Mucosa of descending colon (tissue), 3 donors: Measurements from ENCODE around the gene KASH5. TPM values are rescaled to one million over a fixed set of nuclear protein-coding genes. Genes with fewer than 3 reads are reported as not detected.

Experiments
- ATAC-seq: fragments of 200-7000 bp; cut with Tn5 transposase; one replicate; pipeline ENCODE4 v1.9.1; 2020; ENCODE audit warnings: mild to moderate bottlenecking, moderate library complexity
- DNase-seq, 3 donors: peaks; one replicate each; pipeline ENCODE4 v3.0.0-alpha.2; 2020
- H3K36me3 ChIP-seq: fragments of 200-600 bp; one replicate; pipeline ENCODE4 v1.8.0; 2021; ENCODE audit warnings: low read depth, mild to moderate bottlenecking
- H3K4me1 ChIP-seq: fragments of 200-600 bp; one replicate; pipeline ENCODE4 v1.8.0; 2021; ENCODE audit warnings: low read depth, mild to moderate bottlenecking
- H3K4me3 ChIP-seq: fragments of 200-600 bp; one replicate; pipeline ENCODE4 v1.8.0; 2021; ENCODE audit warnings: mild to moderate bottlenecking
- H3K9me3 ChIP-seq: fragments of 200-600 bp; one replicate; pipeline ENCODE4 v1.8.0; 2021; ENCODE audit warnings: mild to moderate bottlenecking
- intact Hi-C, 2 donors: fragments of 100-400 bp; cut with DNase I in 1 of 2; cut with micrococcal nuclease in 1 of 2; formaldehyde crosslinking; loops; one replicate each; pipeline versions ENCODE4 v1.11.0 to v1.11.1; 2022; cut with DNase I, micrococcal nuclease
- total RNA-seq, 3 donors: library from RNA; stranded (reverse); fragmentation: NEBNext Ultra II Directional in 2 of 3; extraction: Animal tissue kit (Norgen Biotek cat#: 25700) in 2 of 3; gene quantifications; one replicate each; pipeline versions ENCODE4 v1.2.1 to v1.2.4, GENCODE V29; 2021 to 2023
- TF ChIP-seq, protein P1 (sequence below): fragments of 200-600 bp; IDR thresholded peaks from one replicate; pipeline ENCODE4 v1.8.0; 2022; ENCODE audit warnings: antibody characterized with exemption, mild to moderate bottlenecking
- donor health status: DM: no; HTN: no; CAD: no; lungs with moderate emphysema.
- donor health status: DM: no; HTN: no; CAD: no.
- donor health status: DM: no; HTN: yes; CAD: no.

Gene KASH5
- total RNA-seq, 3 donors from 2014 or later, result not detected

DNA sequence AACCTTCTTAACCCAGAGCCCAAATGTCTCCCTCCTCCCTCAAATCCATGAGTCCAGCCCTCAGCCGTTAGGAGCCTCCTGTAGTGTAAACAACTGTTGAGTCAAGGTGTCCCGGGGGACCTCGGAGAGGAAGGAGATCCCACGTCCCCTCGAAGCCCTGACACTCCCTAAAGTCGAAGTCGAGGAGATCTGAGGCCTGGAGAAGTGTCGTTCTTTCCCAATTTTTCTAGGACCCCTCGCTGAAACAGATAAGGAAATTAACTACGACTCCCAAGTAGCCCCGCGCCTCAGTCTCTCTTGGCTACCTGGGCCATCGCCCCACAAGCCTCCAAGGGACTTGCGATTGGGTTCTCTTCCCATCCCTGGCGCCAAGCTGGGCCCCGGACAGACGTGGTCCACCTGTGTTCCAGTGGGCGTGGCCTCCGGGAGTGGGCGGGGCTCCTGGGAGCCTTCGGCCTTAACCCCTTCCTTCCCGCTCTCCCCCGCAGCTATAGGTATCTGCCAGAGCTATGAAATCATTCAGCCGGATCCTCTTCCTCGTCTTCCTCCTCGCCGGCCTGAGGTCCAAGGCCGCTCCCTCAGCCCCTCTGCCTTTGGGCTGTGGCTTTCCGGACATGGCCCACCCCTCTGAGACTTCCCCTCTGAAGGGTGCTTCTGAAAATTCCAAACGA, 38.0 kb downstream of the KASH5 start:
- Histone ChIP-seq H3K4me3 (no peak overlapping the region), H3K9me3 (no peaks in the 10 kb centered on the region), H3K36me3 (no peaks in the 10 kb centered on the region), H3K4me1 (peaks cover 10% of the 10 kb centered on the region)
- no peak for DNase-seq
- intact Hi-C loops, result no loop called here
- ATAC-seq, result peak; percentile 35
- TF ChIP-seq, protein P1, sequence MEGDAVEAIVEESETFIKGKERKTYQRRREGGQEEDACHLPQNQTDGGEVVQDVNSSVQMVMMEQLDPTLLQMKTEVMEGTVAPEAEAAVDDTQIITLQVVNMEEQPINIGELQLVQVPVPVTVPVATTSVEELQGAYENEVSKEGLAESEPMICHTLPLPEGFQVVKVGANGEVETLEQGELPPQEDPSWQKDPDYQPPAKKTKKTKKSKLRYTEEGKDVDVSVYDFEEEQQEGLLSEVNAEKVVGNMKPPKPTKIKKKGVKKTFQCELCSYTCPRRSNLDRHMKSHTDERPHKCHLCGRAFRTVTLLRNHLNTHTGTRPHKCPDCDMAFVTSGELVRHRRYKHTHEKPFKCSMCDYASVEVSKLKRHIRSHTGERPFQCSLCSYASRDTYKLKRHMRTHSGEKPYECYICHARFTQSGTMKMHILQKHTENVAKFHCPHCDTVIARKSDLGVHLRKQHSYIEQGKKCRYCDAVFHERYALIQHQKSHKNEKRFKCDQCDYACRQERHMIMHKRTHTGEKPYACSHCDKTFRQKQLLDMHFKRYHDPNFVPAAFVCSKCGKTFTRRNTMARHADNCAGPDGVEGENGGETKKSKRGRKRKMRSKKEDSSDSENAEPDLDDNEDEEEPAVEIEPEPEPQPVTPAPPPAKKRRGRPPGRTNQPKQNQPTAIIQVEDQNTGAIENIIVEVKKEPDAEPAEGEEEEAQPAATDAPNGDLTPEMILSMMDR, result no peak

DNA sequence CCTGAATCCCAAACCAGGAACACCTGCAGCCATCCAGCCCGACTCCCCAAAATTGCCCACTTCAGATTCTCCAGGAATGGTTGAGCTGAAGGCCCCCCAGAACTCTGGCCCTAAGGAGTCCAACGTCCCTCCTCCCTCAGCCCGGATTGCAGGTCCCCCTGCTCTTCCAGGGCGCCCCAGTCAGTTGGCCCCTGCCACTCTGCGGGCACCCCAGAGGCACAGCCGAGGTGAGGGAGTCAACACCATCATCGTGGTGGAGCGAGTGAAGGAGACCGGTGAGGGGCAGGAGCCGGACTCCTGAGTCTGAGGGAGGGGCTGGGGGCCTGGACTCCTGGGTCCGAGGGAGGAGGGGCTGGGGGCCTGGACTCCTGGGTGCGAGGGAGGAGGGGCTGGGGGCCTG, 39.3 kb downstream of the KASH5 start:
- DNase-seq, result no peak
- TF ChIP-seq, protein P1, result no peak
- no peaks in the 10 kb centered on the region for H3K9me3 ChIP-seq
- ATAC-seq, result no peak
- no peaks in the 10 kb centered on the region for H3K36me3 ChIP-seq
- no peak overlapping the region for H3K4me3 ChIP-seq
- intact Hi-C loops, result no loop called here
- H3K4me1 ChIP-seq, result peaks cover 8% of the 10 kb centered on the region

DNA sequence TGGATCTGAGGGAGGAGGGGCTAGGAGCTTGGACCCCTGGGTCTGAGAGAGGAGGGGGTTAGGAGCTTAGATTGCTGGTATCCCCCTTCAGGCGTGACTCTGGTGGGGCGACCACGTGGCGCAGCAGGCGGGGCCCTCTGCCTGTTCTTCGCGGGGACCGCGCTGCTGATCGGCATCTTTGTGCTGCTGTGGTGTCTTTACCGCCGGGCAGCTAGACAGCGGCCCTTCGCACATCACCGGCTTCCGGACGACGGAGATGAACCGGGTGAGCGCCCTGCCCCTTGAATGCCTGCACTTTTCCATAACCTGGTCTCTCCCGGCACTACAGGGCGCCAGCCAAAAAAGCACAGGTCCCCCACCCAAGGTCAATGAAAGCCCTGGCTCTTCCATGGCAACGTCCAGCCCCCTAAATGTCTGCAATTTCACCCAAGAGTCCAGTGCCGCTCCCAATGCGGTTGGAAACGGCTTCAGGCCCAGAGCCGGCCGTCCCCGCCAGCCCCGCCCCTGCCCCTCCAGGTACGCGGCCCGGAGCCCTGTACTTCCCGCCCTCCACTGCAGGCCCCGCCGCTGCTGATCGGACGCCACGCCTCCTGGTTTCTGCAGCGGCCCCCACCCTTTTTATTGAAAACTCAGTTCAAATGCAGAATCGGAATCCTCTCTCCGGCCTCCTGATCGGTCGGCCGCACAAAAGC, 40.0 kb downstream of the KASH5 start:
- intact Hi-C loops, result no loop called here
- TF ChIP-seq, protein P1, result no peak
- peak in 1 of 3 donors; percentile 43 for DNase-seq
- Histone ChIP-seq H3K36me3 (no peaks in the 10 kb centered on the region), H3K4me1 (peaks cover 5% of the 10 kb centered on the region), H3K4me3 (no peak overlapping the region), H3K9me3 (no peaks in the 10 kb centered on the region)
- peak; percentile 31 for ATAC-seq

DNA sequence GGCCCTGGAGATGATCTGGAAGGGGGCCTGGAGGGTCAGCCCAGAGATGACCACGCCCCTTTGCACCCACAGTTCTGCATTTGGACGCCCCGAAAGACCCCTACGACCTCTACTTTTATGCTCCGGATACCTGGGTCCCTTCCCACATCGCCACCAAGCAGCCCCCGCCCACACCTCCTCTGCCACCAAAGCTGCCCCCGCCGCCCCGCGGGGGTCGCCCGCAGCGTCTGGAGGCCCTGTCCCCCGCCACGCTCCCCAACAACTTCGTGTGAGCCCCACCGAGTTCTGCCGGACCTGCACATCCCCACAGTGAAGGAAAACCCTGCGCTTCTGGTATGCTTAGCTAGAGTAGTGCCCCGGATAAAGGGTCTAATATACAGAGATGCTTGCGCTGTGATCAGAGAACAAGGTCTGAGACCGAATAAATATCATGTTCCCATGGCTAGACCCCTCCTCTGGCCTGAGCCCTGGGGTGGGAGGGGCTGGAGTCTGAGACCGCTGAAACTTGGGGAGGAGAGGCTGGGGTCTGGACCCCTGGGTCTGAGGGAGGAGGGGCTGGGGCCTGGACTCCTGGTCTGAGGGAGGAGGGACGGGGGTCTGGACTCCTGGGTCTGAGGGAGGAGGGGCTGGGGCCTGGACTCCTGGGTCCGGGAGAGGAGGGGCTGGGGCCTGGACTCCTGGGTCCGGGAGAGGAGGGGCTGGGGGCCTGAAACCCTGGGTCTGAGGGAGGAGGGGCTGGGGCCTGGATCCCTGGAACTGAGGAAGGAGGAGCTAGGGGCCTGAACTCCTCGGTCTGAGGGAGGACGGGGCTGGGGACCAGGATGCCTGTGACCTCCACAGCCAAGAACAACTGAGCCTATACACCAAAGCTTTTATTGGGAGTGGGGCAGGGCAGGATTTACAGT, 40.8 kb downstream of the KASH5 start:
- TF ChIP-seq, protein P1, result no peak
- H3K9me3 ChIP-seq, result no peaks in the 10 kb centered on the region
- H3K4me1 ChIP-seq, result peaks cover 5% of the 10 kb centered on the region
- no peak overlapping the region for H3K4me3 ChIP-seq
- ATAC-seq (no peak), DNase-seq (peak in 1 of 3 donors; percentile 36)
- no peaks in the 10 kb centered on the region for H3K36me3 ChIP-seq
- intact Hi-C loops, result no loop called here

DNA sequence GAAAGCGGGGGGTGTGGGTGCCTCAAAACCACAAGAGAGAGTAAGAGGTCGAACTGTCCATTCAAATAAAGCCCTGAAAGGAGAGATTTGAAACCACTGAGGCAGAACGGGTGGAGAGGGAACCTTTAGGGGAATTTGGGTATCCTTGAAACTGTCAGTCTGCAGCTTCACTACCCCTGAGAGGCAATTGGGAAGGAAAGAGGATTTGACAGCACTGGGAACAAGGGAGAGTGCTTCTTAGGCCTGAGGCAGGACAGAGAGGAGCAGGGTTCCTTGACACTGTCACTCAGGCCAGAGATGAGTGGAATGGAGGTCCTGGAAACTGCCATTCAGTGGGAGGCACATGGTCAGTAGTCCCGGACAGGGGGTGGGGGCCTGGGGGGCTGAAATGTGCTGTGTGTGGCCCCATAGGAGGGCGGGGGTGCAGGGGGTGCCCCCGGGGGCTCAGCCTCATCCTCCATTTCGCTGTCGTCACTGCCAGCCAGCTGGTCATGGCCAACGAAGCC, 42.2 kb downstream of the KASH5 start:
- TF ChIP-seq, protein P1, result no peak
- DNase-seq (no peak), ATAC-seq (no peak)
- Histone ChIP-seq H3K4me3 (no peak overlapping the region), H3K36me3 (no peaks in the 10 kb centered on the region), H3K9me3 (no peaks in the 10 kb centered on the region), H3K4me1 (peaks cover 5% of the 10 kb centered on the region)
- intact Hi-C loops, result loop anchor here in 1 of 2 donors (5.0 kb wide), 1 partner anchor 33 kb away; no protein-coding TSS in a partner anchor
